GM18517 (cell line): ENCODE data around the gene GCDH.

Source experiments
- ATAC-seq: cut with Tn5 transposase; IDR thresholded peaks from one replicate; pipeline ENCODE4 v1.9.1; 2021; ENCODE audit warnings: mild to moderate bottlenecking, moderate library complexity; ENCODE audit not compliant: unreplicated experiment

The GCDH gene

GRCh38 chr19:12938779-12939601 is 48.0 kb downstream of the GCDH start:
- peak; percentile 5 for ATAC-seq

DNA sequence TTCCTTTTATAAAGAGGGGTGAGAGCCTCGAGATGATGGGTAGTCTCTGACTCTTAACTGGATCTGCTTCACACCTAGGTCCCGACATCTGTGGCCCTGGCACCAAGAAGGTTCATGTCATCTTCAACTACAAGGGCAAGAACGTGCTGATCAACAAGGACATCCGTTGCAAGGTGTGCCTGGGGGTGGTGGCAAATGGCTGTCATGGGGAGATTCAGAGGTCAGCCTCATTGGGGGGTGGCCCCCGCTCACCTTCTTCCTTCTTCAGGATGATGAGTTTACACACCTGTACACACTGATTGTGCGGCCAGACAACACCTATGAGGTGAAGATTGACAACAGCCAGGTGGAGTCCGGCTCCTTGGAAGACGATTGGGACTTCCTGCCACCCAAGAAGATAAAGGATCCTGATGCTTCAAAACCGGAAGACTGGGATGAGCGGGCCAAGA is 49.0 kb downstream of the GCDH start:
- no peak for ATAC-seq

DNA sequence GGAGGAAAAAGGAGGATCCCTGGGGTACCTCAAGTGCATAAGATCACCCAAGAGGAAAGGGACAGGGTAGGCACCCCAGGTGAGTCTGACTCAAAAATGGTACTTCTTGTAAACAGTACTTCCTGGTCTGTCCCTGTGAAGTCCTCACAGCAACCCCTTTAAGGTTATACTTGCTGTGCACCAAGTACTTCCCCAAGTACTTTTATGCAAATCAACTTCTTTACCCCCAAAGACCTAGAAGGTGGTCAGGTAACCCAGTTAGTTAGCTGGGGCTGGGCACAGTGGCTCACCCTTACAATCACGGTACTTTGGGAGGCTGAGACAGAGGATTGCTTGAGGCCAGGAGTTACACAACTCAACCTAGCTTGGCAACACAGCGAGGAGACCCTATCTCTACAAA is 49.9 kb downstream of the GCDH start:
- no peak for ATAC-seq

DNA sequence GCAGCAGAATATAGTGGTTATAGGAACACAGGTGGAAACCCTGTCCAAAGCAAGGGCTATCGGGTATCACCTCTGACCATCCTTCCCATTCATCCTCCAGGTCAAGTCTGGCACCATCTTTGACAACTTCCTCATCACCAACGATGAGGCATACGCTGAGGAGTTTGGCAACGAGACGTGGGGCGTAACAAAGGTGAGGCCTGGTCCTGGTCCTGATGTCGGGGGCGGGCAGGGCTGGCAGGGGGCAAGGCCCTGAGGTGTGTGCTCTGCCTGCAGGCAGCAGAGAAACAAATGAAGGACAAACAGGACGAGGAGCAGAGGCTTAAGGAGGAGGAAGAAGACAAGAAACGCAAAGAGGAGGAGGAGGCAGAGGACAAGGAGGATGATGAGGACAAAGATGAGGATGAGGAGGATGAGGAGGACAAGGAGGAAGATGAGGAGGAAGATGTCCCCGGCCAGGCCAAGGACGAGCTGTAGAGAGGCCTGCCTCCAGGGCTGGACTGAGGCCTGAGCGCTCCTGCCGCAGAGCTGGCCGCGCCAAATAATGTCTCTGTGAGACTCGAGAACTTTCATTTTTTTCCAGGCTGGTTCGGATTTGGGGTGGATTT is 52.6 kb downstream of the GCDH start:
- no peak for ATAC-seq

DNA sequence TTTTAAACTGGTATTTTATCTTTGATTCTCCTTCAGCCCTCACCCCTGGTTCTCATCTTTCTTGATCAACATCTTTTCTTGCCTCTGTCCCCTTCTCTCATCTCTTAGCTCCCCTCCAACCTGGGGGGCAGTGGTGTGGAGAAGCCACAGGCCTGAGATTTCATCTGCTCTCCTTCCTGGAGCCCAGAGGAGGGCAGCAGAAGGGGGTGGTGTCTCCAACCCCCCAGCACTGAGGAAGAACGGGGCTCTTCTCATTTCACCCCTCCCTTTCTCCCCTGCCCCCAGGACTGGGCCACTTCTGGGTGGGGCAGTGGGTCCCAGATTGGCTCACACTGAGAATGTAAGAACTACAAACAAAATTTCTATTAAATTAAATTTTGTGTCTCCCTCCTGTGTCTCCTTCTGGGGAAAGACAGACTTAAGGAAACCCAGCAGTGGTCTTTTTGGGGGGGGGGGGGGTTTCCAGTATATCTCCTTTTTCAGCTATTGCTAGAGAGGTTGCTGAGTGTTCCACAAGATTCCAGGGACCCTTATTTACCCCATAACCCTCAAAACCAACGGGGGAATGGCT is 53.2 kb downstream of the GCDH start:
- ATAC-seq: no peak

DNA sequence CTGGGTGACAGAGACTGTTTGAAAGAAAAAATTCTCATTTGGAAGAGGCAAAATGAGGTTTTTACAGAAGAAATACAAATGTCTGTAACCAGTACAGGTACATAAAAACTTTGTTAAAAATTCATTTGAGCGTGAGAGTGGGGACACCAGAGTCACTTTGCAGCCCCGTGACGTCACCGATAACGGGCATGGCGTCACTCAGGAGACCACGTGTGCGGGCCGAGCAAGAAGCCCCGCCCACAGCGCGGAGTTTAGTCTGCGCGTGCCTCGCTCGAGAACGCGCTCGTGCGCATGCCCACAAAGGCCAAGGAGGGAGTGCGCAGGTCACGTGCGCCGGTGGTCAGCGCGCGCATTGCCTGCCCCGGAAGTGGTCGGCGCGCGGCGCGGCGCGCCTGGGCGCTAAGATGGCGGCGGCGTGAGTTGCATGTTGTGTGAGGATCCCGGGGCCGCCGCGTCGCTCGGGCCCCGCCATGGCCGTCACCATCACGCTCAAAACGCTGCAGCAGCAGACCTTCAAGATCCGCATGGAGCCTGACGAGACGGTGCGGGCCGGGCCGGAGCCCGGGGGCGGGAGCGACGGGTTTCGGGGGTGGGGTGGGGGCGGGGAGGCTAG is 54.6 kb downstream of the GCDH start, which contains the start of gene RAD23A:
RAD23A (plus strand) TSS at position 384 of the 613 bp plus-strand sequence; CDS start at position 471, 87 bp downstream.
- ATAC-seq: peak; percentile 77

- peak; percentile 11 for ATAC-seq
Observed at GRCh38 chr19:12946092-12946721, 55.2 kb downstream of the GCDH start.

GRCh38 chr19:12946731-12947496 is 56.0 kb downstream of the GCDH start:
- no peak for ATAC-seq

DNA sequence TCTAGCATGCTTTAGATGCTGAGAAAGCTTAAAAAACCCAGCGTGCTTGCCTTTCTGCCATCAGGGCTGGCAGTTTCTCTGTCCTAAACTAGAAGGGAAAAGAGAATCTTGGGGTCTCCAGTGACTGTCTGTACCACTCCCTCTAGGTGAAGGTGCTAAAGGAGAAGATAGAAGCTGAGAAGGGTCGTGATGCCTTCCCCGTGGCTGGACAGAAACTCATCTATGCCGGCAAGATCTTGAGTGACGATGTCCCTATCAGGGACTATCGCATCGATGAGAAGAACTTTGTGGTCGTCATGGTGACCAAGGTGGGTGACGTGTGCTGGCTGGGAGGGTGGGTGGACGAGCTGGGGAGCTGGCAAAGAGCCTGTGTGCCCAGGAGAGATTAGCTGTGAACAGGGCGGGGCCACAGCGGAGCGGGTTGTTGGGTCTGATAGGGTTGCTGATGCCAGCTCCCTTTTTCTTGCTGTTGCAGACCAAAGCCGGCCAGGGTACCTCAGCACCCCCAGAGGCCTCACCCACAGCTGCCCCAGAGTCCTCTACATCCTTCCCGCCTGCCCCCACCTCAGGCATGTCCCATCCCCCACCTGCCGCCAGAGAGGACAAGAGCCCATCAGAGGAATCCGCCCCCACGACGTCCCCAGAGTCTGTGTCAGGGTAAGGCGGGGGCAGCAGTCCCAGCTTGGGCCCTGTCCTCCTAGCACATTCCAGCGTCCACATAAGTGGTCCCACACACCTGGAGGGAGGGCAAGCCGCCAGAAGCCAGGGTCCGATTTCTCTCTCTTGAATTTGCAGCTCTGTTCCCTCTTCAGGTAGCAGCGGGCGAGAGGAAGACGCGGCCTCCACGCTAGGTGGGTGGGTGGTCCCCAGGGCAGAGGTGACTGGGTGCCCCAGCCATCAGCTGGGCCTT is 57.0 kb downstream of the GCDH start:
- no peak for ATAC-seq

- no peak for ATAC-seq
Observed at GRCh38 chr19:12948612-12949362, 57.8 kb downstream of the GCDH start.
